Activated T-cell treated with anti-CD3 and anti-CD28 coated beads, Interleukin-2, amount 50 U/mL, for 24 hours (primary cell): ENCODE measurements around the gene VDR.

Source experiments
- DNase-seq: peaks from one replicate; pipeline ENCODE4 v3.0.0-alpha.2; 2020
- H3K27ac Mint-ChIP-seq: 2 replicates; pipeline ENCODE4 v1.8.0; 2020; ENCODE audit warnings: mild to moderate bottlenecking, mixed read lengths
- H3K27me3 Mint-ChIP-seq: 2 replicates; pipeline ENCODE4 v1.8.0; 2020; ENCODE audit warnings: mixed read lengths
- H3K36me3 Mint-ChIP-seq: 2 replicates; pipeline ENCODE4 v1.8.0; 2020; ENCODE audit warnings: low read depth, mixed read lengths
- H3K4me1 Mint-ChIP-seq: 2 replicates; pipeline ENCODE4 v1.8.0; 2020; ENCODE audit warnings: low read depth, mixed read lengths
- H3K4me3 Mint-ChIP-seq: 2 replicates; pipeline ENCODE4 v1.8.0; 2020; ENCODE audit warnings: mild to moderate bottlenecking, moderate library complexity, mixed read lengths
- H3K9me3 Mint-ChIP-seq: 2 replicates; pipeline ENCODE4 v1.8.0; 2020; ENCODE audit warnings: mixed read lengths

VDR gene

GRCh38 chr12:47878293-47878917 lies 26.4 kb downstream of the VDR start:
- H3K27me3 Mint-ChIP-seq, result no peaks in the 10 kb centered on the region
- DNase-seq, result peak; percentile 12
- H3K9me3 Mint-ChIP-seq, result no peaks in the 10 kb centered on the region
- peaks cover 61% of the 10 kb centered on the region for H3K4me1 Mint-ChIP-seq
- H3K36me3 Mint-ChIP-seq, result peaks cover 95% of the 10 kb centered on the region
- peak overlapping the region; percentile 73 for H3K27ac Mint-ChIP-seq
- no peak overlapping the region for H3K4me3 Mint-ChIP-seq

GRCh38 chr12:47877081-47877480 lies 27.7 kb downstream of the VDR start:
- Mint-ChIP-seq H3K9me3 (no peaks in the 10 kb centered on the region), H3K4me3 (no peak overlapping the region), H3K36me3 (peaks cover 94% of the 10 kb centered on the region), H3K27ac (no peak overlapping the region), H3K27me3 (no peaks in the 10 kb centered on the region), H3K4me1 (peaks cover 58% of the 10 kb centered on the region)
- DNase-seq, result no peak

- peaks cover 58% of the 10 kb centered on the region for H3K4me1 Mint-ChIP-seq
- peaks cover 94% of the 10 kb centered on the region for H3K36me3 Mint-ChIP-seq
- H3K27ac Mint-ChIP-seq, result peak overlapping the region; percentile 38
- no peaks in the 10 kb centered on the region for H3K9me3 Mint-ChIP-seq
- DNase-seq, result no peak
- H3K27me3 Mint-ChIP-seq, result no peaks in the 10 kb centered on the region
- no peak overlapping the region for H3K4me3 Mint-ChIP-seq
Observed at GRCh38 chr12:47876440-47876960, 28.3 kb downstream of the VDR start.

GRCh38 chr12:47875746-47876439 lies 28.9 kb downstream of the VDR start:
- no peak overlapping the region for H3K4me3 Mint-ChIP-seq
- H3K27ac Mint-ChIP-seq, result no peak overlapping the region
- H3K4me1 Mint-ChIP-seq, result peaks cover 57% of the 10 kb centered on the region
- peaks cover 94% of the 10 kb centered on the region for H3K36me3 Mint-ChIP-seq
- H3K27me3 Mint-ChIP-seq, result no peaks in the 10 kb centered on the region
- DNase-seq, result peak; percentile 5
- H3K9me3 Mint-ChIP-seq, result no peaks in the 10 kb centered on the region

- Mint-ChIP-seq H3K27ac (no peak overlapping the region), H3K4me1 (peaks cover 63% of the 10 kb centered on the region), H3K36me3 (peaks cover 96% of the 10 kb centered on the region), H3K4me3 (no peak overlapping the region), H3K27me3 (no peaks in the 10 kb centered on the region), H3K9me3 (no peaks in the 10 kb centered on the region)
- no peak for DNase-seq
Observed at GRCh38 chr12:47874316-47874715, 30.5 kb downstream of the VDR start.

GRCh38 chr12:47870175-47870781 lies 34.5 kb downstream of the VDR start:
- Mint-ChIP-seq H3K9me3 (no peaks in the 10 kb centered on the region), H3K27ac (peak overlapping the region; percentile 82), H3K4me1 (peaks cover 68% of the 10 kb centered on the region), H3K27me3 (no peaks in the 10 kb centered on the region), H3K36me3 (peaks cover 94% of the 10 kb centered on the region), H3K4me3 (no peak overlapping the region)
- DNase-seq, result peak; percentile 30

GRCh38 chr12:47868552-47869031 lies 36.2 kb downstream of the VDR start:
- Mint-ChIP-seq H3K27me3 (no peaks in the 10 kb centered on the region), H3K4me1 (peaks cover 71% of the 10 kb centered on the region), H3K9me3 (no peaks in the 10 kb centered on the region), H3K36me3 (peaks cover 94% of the 10 kb centered on the region), H3K27ac (peak overlapping the region; percentile 97), H3K4me3 (no peak overlapping the region)
- DNase-seq, result no peak

- H3K4me3 Mint-ChIP-seq, result peak overlapping the region; percentile 54
Observed at GRCh38 chr12:47868041-47868440, 36.8 kb downstream of the VDR start.

GRCh38 chr12:47867495-47867941 lies 37.3 kb downstream of the VDR start:
- DNase-seq, result peak; percentile 53
- no peaks in the 10 kb centered on the region for H3K27me3 Mint-ChIP-seq
- H3K9me3 Mint-ChIP-seq, result no peaks in the 10 kb centered on the region
- peaks cover 95% of the 10 kb centered on the region for H3K36me3 Mint-ChIP-seq
- peaks cover 76% of the 10 kb centered on the region for H3K4me1 Mint-ChIP-seq
- H3K4me3 Mint-ChIP-seq, result peak overlapping the region; percentile 54
- H3K27ac Mint-ChIP-seq, result peak overlapping the region; percentile 97

More at GRCh38 chr12:47868041-47868440, 36.8 kb downstream of the VDR start:
- H3K36me3 Mint-ChIP-seq, result peaks cover 95% of the 10 kb centered on the region
- H3K27ac Mint-ChIP-seq, result peak overlapping the region; percentile 97
- H3K27me3 Mint-ChIP-seq, result no peaks in the 10 kb centered on the region
- H3K9me3 Mint-ChIP-seq, result no peaks in the 10 kb centered on the region
- no peak for DNase-seq
- H3K4me1 Mint-ChIP-seq, result peaks cover 75% of the 10 kb centered on the region

GRCh38 chr12:47864646-47865235 lies 40.1 kb downstream of the VDR start:
- Mint-ChIP-seq H3K36me3 (peaks cover 96% of the 10 kb centered on the region), H3K27ac (peak overlapping the region; percentile 68), H3K9me3 (no peaks in the 10 kb centered on the region), H3K27me3 (no peaks in the 10 kb centered on the region), H3K4me3 (no peak overlapping the region), H3K4me1 (peaks cover 76% of the 10 kb centered on the region)
- DNase-seq, result peak; percentile 24

- Mint-ChIP-seq H3K4me1 (peaks cover 78% of the 10 kb centered on the region), H3K4me3 (no peak overlapping the region), H3K36me3 (peaks cover 94% of the 10 kb centered on the region), H3K27me3 (no peaks in the 10 kb centered on the region), H3K27ac (peak overlapping the region; percentile 73), H3K9me3 (no peaks in the 10 kb centered on the region)
- peak; percentile 15 for DNase-seq
Observed at GRCh38 chr12:47863985-47864384, 40.8 kb downstream of the VDR start.

GRCh38 chr12:47863467-47863866 lies 41.3 kb downstream of the VDR start:
- Mint-ChIP-seq H3K4me3 (no peak overlapping the region), H3K27ac (peak overlapping the region; percentile 73), H3K27me3 (no peaks in the 10 kb centered on the region), H3K4me1 (peaks cover 78% of the 10 kb centered on the region), H3K9me3 (no peaks in the 10 kb centered on the region), H3K36me3 (peaks cover 94% of the 10 kb centered on the region)
- DNase-seq, result peak; percentile 34

- no peaks in the 10 kb centered on the region for H3K9me3 Mint-ChIP-seq
- no peak overlapping the region for H3K4me3 Mint-ChIP-seq
- DNase-seq, result peak; percentile 25
- peaks cover 94% of the 10 kb centered on the region for H3K36me3 Mint-ChIP-seq
- peak overlapping the region; percentile 73 for H3K27ac Mint-ChIP-seq
- no peaks in the 10 kb centered on the region for H3K27me3 Mint-ChIP-seq
- peaks cover 74% of the 10 kb centered on the region for H3K4me1 Mint-ChIP-seq
Observed at GRCh38 chr12:47862881-47863280, 41.9 kb downstream of the VDR start.

GRCh38 chr12:47862167-47862750 lies 42.5 kb downstream of the VDR start:
- Mint-ChIP-seq H3K4me1 (peaks cover 68% of the 10 kb centered on the region), H3K36me3 (peaks cover 94% of the 10 kb centered on the region), H3K27me3 (no peaks in the 10 kb centered on the region), H3K27ac (peak overlapping the region; percentile 99), H3K9me3 (no peaks in the 10 kb centered on the region), H3K4me3 (no peak overlapping the region)
- DNase-seq, result no peak
